Adrenal gland (tissue), 12 donors: ENCODE measurements around the gene UBN2. TPM values are rescaled to one million over a fixed set of nuclear protein-coding genes. Genes with fewer than 3 reads are reported as not detected.

ENCODE experiments used
- DNase-seq, 7 donors: peaks; one replicate each; pipeline ENCODE4 v3.0.0-alpha.2; 2019 to 2020
- H3K27ac ChIP-seq, 5 donors: fragments of 200-600 bp; sonication (generic) in 4 of 5; 1 replicate in 3 of 5; 2 replicates in 2 of 5; pipeline versions ENCODE4 v1.5.1 to v1.8.0; 2016 to 2020; ENCODE audit warnings: mild to moderate bottlenecking in 1 of 5
- H3K27me3 ChIP-seq: fragments of 200-600 bp; 2 replicates; pipeline ENCODE4 v1.8.0; 2021
- H3K36me3 ChIP-seq, 2 donors: fragments of 200-600 bp; replicated peaks in 1 of 2; 1 replicate in 1 of 2; 2 replicates in 1 of 2; pipeline versions ENCODE4 v1.5.1 to v1.8.0; 2018 to 2022
- H3K4me1 ChIP-seq, 2 donors: fragments of 200-600 bp; replicated peaks in 1 of 2; 1 replicate in 1 of 2; 2 replicates in 1 of 2; pipeline versions ENCODE4 v1.5.1 to v1.8.0; 2018 to 2021
- H3K4me3 ChIP-seq, 4 donors: fragments of 200-600 bp; sonication (generic) in 3 of 4; one replicate each; pipeline ENCODE4 v1.5.1; 2016 to 2018
- H3K9me3 ChIP-seq, 3 donors: fragments of 200-600 bp; sonication (generic) in 1 of 3; replicated peaks in 1 of 3; 1 replicate in 2 of 3; 2 replicates in 1 of 3; pipeline versions ENCODE4 v1.5.1 to v1.8.0; 2016 to 2021
- CTCF ChIP-seq, 6 experiments: fragments of 450-650 bp in 4 of 6; fragments of 200-600 bp in 2 of 6; sonication (generic) in 1 of 6; IDR thresholded peaks; 1 replicate in 5 of 6; 2 replicates in 1 of 6; pipeline versions ENCODE4 v1.5.1 to v1.8.0; 2016 to 2021; ENCODE audit warnings: antibody characterized with exemption in 6 of 6, mild to moderate bottlenecking in 2 of 6, moderate library complexity in 1 of 6
- POLR2A ChIP-seq, 2 donors: fragments of 450-650 bp; IDR thresholded peaks; one replicate each; pipeline ENCODE4 v1.6.1; 2017; ENCODE audit warnings: antibody characterized with exemption in 2 of 2, mild to moderate bottlenecking in 2 of 2, moderate library complexity in 1 of 2
- WGBS, 4 donors: extraction: QIAGEN DNeasy Blood & Tissue Kit in 2 of 4; methylation state at CpG; one replicate each; pipeline versions ENCODE4 v1.1.5 to v1.1.7; 2013 to 2017; 5-methylcytosine and 5-hydroxymethylcytosine counted together
- intact Hi-C, 2 donors: fragments of 100-400 bp; cut with DNase I; formaldehyde crosslinking; loops; one replicate each; pipeline versions ENCODE4 v1.14.1 to v1.15.0; 2022 to 2023
- polyA plus RNA-seq, 3 donors: library from polyadenylated mRNA; stranded (reverse); fragments of 200-250 nt in 2 of 3; fragments of 350-450 nt in 1 of 3; fragmentation: Illumina TruSeq in 1 of 3; extraction: RNeasy Lipid Tissue Mini Kit (QIAGEN cat#74804) in 1 of 3; gene quantifications; one replicate each; pipeline ENCODE4 v1.2.3, GENCODE V29; 2013 to 2014
- total RNA-seq, 9 donors: library from RNA; depleted of rRNA in 4 of 9; stranded (reverse); fragments of >200 nt in 4 of 9; fragments of 120-200 nt in 1 of 9; fragmentation: NEBNext Ultra II Directional in 1 of 9; extraction: Animal tissue kit (Norgen Biotek cat#: 25700) in 1 of 9; gene quantifications; one replicate each; pipeline versions ENCODE4 v1.1.0 to v1.2.4, GENCODE V29; 2013 to 2023
- donor health status: healthy with polysubstance abuse.
- donor health status: Bipolar disorder and iron deficiency.
- donor health status: DM: yes; HTN: yes; CAD: no.
- donor health status: DM: no; HTN: no; CAD: no.
- donor health status: DM: no; HTN: no; CAD: no.
- donor health status: DM: yes; HTN: yes; CAD: no.

UBN2 gene
- total and polyA plus RNA-seq, 12 donors: 4.5 to 27.5 (median 16.1) TPM

- no peak for TF ChIP-seq CTCF (IDR thresholded peaks at IDR 0.05)
- TF ChIP-seq POLR2A (IDR thresholded peaks at IDR 0.05): no peak
- H3K4me3 ChIP-seq: no peak overlapping the region
- no peak overlapping the region for H3K27ac ChIP-seq
- DNase-seq: no peak
- peaks cover 0 to 32% of the 10 kb centered on the region in 2 donors for H3K36me3 ChIP-seq
- 87 to 91% (median 89%) methylated on average over 6 of the region's 6 CpGs for WGBS, 4 donors
- H3K4me1 ChIP-seq: no peaks in the 10 kb centered on the region
- no peaks in the 10 kb centered on the region for H3K27me3 ChIP-seq
- intact Hi-C loops: no loop called here
- no peaks in the 10 kb centered on the region for H3K9me3 ChIP-seq
Observed at GRCh38 chr7:139294951-139295575, 64.0 kb downstream of the UBN2 start.

- 72 to 79% (median 75%) methylated on average over 6 of the region's 6 CpGs for WGBS, 4 donors
- Histone ChIP-seq H3K4me3 (no peak overlapping the region), H3K9me3 (no peaks in the 10 kb centered on the region), H3K27ac (no peak overlapping the region), H3K4me1 (no peaks in the 10 kb centered on the region), H3K36me3 (peaks cover 0 to 33% of the 10 kb centered on the region in 2 donors), H3K27me3 (no peaks in the 10 kb centered on the region)
- no peak for DNase-seq
- no peak for TF ChIP-seq POLR2A (IDR thresholded peaks at IDR 0.05)
- TF ChIP-seq CTCF (IDR thresholded peaks at IDR 0.05): no peak
- intact Hi-C loops: no loop called here
Observed at GRCh38 chr7:139297795-139298194, 66.8 kb downstream of the UBN2 start.

- Histone ChIP-seq H3K27ac (no peak overlapping the region), H3K9me3 (no peaks in the 10 kb centered on the region), H3K27me3 (no peaks in the 10 kb centered on the region), H3K4me1 (no peaks in the 10 kb centered on the region), H3K4me3 (no peak overlapping the region), H3K36me3 (peaks cover 0 to 26% of the 10 kb centered on the region in 2 donors)
- DNase-seq: no peak
- intact Hi-C loops: no loop called here
- TF ChIP-seq POLR2A (IDR thresholded peaks at IDR 0.05) (no peak), CTCF (IDR thresholded peaks at IDR 0.05) (no peak)
- 97 to 100% (median 99%) methylated on average over 2 of the region's 2 CpGs for WGBS, 4 donors
Observed at GRCh38 chr7:139299296-139299695, 68.3 kb downstream of the UBN2 start.

GRCh38 chr7:139300390-139300789 lies 69.4 kb downstream of the UBN2 start:
- Histone ChIP-seq H3K9me3 (no peaks in the 10 kb centered on the region), H3K27me3 (no peaks in the 10 kb centered on the region), H3K36me3 (peaks cover 0 to 21% of the 10 kb centered on the region in 2 donors), H3K27ac (no peak overlapping the region), H3K4me1 (no peaks in the 10 kb centered on the region), H3K4me3 (no peak overlapping the region)
- TF ChIP-seq POLR2A (IDR thresholded peaks at IDR 0.05) (no peak), CTCF (IDR thresholded peaks at IDR 0.05) (no peak)
- DNase-seq: no peak
- intact Hi-C loops: no loop called here
- WGBS, 4 donors: 84 to 90% (median 90%) methylated on average over 2 of the region's 2 CpGs
